GM12801 (cell line): ENCODE measurements around the gene STAT5B.

Experiments used
- TF ChIP-seq, protein P1 (sequence below): IDR thresholded peaks from one replicate; pipeline ENCODE4 v1.5.1; 2011; ENCODE audit warnings: control low read depth; ENCODE audit not compliant: insufficient read length; ENCODE audit errors: extremely low read depth

Gene STAT5B

DNA sequence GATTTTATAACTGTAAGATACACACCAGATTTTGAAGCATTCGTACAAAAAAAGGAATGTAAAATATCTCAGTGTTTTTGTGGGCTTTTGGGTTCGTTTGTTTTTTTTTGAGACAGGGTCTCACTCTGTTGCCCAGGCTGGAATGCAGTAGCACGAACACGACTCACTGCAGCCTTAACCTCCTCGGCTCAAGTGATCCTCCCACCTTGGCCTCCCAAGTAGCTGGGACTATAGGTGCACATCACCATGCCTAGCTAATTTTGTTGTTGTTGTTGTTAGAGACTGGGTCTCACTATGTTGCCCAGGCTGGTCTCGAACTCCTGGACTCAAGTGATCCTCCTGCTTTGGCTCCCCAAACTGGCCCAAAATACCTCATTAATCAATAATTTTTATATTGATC is 15.9 kb downstream of the STAT5B start:
- TF ChIP-seq, protein P1, sequence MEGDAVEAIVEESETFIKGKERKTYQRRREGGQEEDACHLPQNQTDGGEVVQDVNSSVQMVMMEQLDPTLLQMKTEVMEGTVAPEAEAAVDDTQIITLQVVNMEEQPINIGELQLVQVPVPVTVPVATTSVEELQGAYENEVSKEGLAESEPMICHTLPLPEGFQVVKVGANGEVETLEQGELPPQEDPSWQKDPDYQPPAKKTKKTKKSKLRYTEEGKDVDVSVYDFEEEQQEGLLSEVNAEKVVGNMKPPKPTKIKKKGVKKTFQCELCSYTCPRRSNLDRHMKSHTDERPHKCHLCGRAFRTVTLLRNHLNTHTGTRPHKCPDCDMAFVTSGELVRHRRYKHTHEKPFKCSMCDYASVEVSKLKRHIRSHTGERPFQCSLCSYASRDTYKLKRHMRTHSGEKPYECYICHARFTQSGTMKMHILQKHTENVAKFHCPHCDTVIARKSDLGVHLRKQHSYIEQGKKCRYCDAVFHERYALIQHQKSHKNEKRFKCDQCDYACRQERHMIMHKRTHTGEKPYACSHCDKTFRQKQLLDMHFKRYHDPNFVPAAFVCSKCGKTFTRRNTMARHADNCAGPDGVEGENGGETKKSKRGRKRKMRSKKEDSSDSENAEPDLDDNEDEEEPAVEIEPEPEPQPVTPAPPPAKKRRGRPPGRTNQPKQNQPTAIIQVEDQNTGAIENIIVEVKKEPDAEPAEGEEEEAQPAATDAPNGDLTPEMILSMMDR: no peak

DNA sequence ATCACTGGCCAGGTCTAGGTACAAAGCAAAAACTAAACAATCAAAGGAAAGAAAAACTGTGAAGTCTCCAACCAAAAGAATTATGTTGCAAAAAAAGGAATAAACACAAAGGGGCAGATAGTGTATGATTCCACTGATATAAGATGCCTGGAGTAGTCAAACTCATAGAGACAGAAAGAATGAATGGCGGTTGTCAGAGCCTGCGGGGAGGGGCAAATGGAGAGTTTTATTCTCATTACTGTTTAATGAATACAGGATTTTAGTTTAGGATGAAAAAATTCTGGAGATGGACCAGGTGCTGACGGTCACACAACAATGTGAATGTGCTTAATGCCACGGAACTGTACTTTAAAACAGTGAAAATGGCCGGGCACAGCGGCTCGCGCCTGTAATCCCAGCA is 20.7 kb downstream of the STAT5B start:
- TF ChIP-seq, protein P1: no peak

DNA sequence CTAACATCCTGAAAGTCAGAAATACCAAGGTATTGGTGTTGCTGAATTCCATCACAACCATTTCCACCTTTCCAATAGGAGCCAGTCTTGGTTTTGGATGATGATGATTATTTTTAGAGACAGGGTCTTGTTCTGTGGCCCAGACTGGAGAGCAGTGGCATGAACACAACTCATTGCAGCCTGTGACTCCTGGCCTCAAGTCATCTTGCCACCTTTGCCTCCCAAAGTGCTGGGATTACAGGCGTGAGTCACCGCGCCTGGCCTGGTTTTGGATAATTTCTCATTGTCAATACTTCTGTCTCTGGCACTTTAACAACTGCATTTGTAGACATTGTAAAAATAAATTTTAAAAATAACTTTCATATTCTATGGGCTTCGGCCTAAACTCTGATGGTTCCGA is 22.6 kb downstream of the STAT5B start:
- TF ChIP-seq, protein P1: no peak

DNA sequence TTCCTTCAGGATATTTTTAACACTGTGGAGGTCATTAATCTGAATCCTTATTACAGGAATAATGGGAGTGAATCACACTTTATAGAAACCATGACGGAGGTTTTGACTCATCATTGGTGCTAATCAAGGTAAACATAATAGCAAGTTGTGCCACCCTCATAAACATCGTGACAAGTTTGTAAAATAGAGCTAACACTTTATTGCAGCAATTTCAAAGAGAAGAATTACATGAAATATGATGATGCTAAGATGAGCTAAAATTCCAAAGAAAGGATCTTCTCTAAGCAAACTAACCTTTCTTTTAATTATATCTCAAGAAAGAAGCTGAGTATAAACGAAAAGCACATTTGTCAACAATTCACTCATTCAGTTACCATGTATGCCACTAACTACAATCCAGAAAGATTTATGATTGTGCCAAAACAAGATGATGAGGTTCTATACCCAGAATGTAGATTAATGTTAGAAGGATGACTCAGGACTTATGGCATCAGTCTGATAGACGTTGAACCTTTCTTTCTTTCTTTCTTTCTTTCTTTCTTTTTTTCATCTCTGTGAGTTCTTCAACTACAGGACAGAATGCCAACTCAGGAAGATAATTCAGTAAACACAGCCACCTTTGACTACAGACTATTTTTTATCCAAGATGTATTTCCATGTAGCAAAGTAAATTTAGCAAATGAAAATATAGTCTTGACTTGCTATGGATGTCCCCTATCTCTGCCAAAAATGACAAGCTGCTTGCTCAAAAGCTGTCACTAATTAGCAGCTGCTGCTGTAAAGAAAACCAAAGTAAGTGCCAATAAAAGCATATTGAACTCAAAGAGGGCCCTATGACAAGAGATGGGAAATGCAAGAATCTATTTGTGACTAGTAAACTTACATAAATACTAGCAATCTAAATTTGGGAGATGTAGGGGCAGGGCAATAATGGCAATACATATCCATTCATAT is 23.3 kb downstream of the STAT5B start:
- TF ChIP-seq, protein P1: no peak

DNA sequence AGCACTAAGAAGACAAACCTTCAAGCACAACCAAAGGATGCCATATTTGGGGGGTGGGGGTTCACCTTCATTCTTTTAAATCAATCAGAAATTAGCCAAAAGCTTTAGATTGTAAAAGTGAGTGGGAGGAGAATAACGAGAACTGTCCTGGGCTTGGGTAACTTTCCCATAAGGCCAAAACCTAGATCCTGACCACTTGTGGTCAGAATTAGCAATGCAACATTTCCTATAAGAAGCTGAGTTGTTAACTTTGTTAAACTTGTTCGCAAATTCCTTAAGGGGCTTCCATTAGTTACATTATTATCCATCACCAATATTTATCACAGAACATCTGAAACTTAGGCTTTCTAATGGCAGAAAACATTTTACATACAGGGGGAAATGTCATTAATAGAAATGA is 25.1 kb downstream of the STAT5B start:
- TF ChIP-seq, protein P1: no peak

DNA sequence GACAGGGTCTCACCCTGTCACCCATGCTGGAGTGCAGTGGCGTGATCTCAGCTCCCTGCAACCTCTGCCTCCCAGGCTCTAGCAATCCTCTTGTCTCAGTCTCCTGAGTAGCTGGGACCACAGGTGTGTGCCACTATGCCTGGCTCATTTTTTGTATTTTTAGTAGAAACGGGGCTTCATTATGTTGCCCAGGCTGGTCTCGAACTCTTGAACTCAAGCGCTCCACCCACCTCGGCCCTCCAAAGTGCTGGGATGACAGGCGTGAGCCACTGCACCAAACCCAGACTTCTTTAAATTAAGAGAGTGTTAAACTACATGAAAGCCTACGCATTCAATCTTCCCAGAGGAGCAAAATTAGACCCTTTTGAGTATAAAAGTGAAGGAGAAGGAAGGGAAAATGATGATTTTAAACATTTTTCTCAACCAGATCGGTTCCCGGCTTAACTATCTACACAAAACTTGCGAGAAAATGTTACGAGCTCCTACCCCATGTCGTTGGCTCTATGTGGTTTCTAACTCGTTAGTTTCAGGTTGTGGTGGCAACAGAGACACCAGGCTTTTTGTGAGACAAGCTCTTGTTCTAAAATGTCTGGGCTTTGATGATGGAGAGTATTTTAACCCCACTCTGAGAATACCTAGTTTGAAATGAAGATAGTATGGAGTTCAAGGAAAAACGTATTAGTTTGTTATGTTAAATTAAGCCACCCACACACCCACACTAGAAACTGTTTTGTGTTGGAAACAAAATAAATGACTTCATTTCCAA is 26.3 kb downstream of the STAT5B start:
- TF ChIP-seq, protein P1: no peak
